GM06990 (cell line): ENCODE results near the gene COL5A1.

Source experiments
- DNase-seq: peaks from one replicate; pipeline ENCODE4 v3.0.0-alpha.2; 2011; ENCODE audit not compliant: insufficient read length; ENCODE audit errors: extremely low read depth
- H3K27me3 ChIP-seq: replicated peaks from 2 replicates; pipeline ENCODE4 v1.6.0; 2011; ENCODE audit warnings: low read length; ENCODE audit not compliant: control insufficient read depth, insufficient read depth
- H3K36me3 ChIP-seq: 2 replicates; pipeline ENCODE4 v1.5.1; 2011; ENCODE audit warnings: low read length; ENCODE audit not compliant: control insufficient read depth, insufficient read depth
- H3K4me3 ChIP-seq: replicated peaks from 2 replicates; pipeline ENCODE4 v1.5.1; 2011; ENCODE audit warnings: low read depth, mild to moderate bottlenecking, control low read depth, low read length
- TF ChIP-seq, protein P1 (sequence below): IDR thresholded peaks from 2 replicates; pipeline ENCODE4 v1.5.1; 2011; ENCODE audit warnings: low read length, control low read depth, mild to moderate bottlenecking, inconsistent platforms; ENCODE audit not compliant: insufficient read depth, poor library complexity, severe bottlenecking

Gene COL5A1

DNA sequence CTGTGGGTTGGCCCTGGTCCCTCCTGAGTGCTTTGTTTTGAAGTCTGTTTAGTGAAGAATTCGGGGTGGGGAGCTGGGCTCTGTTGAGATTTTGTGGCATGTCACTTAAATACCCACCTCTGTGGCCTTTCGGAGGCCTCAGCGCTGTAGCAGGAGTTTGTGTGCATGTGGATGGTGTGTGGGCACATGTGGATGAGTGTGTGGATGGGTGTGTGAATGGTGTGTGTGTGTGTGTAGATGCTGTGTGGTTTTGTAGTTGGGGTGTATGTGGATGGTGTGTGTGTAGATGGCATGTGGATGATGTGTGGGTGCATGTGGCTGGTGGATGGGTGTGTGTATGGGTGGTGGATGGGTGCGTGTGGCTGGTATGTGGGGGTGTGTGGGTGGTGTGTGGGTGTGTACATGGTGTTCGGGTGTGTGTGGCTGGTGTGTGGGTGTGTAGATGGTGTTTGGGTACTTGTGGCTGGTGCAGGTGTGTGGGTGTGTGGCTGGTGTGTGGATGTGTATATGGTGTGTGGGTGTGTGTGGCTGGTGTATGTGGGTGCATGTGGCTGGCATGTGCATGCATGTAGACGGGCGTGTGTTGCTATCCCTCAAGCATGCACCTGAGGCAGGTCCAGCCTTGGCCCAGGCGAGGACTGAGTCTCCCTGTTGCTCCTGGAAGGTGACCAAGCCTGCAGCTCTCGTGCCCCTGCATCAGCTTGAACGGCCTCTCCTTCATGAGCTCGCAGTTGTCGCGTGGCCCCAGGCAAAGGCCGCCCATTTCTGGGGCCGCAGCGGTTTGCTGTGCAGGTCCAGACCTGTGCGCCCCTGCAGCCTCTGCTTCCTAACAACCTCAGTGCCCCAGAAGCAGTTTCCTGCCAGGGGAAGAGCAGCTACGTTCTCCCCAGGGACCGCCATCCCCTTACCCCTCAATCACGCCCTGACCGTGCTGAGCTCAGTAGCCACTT lies 185.0 kb downstream of the COL5A1 start:
- no peaks in the 10 kb centered on the region for H3K27me3 ChIP-seq
- H3K4me3 ChIP-seq, result no peak overlapping the region
- DNase-seq, result no peak
- no peaks in the 10 kb centered on the region for H3K36me3 ChIP-seq
- TF ChIP-seq, protein P1, sequence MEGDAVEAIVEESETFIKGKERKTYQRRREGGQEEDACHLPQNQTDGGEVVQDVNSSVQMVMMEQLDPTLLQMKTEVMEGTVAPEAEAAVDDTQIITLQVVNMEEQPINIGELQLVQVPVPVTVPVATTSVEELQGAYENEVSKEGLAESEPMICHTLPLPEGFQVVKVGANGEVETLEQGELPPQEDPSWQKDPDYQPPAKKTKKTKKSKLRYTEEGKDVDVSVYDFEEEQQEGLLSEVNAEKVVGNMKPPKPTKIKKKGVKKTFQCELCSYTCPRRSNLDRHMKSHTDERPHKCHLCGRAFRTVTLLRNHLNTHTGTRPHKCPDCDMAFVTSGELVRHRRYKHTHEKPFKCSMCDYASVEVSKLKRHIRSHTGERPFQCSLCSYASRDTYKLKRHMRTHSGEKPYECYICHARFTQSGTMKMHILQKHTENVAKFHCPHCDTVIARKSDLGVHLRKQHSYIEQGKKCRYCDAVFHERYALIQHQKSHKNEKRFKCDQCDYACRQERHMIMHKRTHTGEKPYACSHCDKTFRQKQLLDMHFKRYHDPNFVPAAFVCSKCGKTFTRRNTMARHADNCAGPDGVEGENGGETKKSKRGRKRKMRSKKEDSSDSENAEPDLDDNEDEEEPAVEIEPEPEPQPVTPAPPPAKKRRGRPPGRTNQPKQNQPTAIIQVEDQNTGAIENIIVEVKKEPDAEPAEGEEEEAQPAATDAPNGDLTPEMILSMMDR, result no peak

DNA sequence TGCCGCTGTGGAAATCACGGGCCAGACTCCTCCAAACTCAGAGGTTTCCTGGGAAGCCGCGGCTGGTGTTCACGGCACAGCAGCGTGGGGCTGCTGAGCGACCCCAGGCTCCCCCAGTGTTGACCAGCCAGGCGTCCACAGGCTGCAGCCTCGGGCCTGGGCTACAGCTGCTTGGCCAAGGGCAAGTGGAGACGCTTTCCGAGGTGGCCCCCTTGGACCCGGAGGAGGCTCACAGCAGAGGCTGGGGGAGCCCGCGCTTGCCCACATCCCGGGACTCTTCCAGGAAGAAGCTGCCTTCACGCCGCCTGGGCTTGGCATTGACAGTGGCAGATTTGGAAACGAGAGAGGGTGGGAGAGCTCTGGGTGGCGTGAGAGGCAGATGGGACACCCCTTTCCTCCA lies 186.0 kb downstream of the COL5A1 start:
- H3K27me3 ChIP-seq, result no peaks in the 10 kb centered on the region
- DNase-seq, result no peak
- H3K36me3 ChIP-seq, result no peaks in the 10 kb centered on the region
- TF ChIP-seq, protein P1, result no peak
- no peak overlapping the region for H3K4me3 ChIP-seq

DNA sequence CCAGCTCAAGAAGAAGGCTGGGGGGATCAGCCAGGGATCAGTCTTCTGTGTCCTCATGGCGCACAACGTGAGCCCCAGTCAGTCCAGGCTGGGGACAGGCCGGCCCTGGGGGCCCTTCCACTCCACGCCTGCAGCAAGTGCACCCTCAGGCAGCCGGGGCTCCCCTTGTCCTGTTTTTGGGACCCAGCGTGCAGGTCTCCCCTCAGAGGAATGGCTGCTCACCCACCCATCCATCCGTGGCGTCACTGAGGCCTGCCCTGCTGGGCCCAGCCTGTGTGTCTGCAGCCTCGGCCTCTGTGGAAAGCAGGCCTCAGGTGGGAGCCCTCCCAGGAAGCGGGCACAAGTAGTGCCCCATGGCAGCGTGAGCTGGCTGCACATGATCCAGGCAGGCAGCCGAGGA lies 186.4 kb downstream of the COL5A1 start:
- TF ChIP-seq, protein P1, result no peak
- H3K36me3 ChIP-seq, result no peaks in the 10 kb centered on the region

DNA sequence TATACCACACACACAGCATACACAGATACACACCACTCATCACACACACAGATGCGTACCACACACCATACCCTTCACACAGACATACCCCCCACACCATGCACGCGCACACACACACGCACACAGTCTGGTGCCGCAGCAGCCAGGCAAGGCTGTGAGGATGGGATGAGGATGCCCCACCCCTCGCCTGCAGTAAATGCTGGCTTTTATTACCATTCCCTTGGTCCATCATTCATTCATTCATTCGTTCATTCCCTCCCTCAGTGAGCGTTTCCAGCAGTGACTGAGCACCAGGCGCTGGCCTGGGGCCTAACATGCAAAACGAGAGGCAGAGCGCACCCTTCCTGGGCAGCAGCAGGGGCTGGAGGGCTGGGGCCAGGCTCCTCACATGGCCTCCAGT lies 187.3 kb downstream of the COL5A1 start:
- Histone ChIP-seq H3K36me3 (no peaks in the 10 kb centered on the region), H3K4me3 (no peak overlapping the region), H3K27me3 (no peaks in the 10 kb centered on the region; the same call in 1 of the 2 replicates)
- TF ChIP-seq, protein P1, result no peak
- no peak for DNase-seq

More for the DNA sequence above, 186.4 kb downstream of the COL5A1 start:
- no peak overlapping the region for H3K4me3 ChIP-seq
- DNase-seq, result no peak
- no peaks in the 10 kb centered on the region for H3K27me3 ChIP-seq

DNA sequence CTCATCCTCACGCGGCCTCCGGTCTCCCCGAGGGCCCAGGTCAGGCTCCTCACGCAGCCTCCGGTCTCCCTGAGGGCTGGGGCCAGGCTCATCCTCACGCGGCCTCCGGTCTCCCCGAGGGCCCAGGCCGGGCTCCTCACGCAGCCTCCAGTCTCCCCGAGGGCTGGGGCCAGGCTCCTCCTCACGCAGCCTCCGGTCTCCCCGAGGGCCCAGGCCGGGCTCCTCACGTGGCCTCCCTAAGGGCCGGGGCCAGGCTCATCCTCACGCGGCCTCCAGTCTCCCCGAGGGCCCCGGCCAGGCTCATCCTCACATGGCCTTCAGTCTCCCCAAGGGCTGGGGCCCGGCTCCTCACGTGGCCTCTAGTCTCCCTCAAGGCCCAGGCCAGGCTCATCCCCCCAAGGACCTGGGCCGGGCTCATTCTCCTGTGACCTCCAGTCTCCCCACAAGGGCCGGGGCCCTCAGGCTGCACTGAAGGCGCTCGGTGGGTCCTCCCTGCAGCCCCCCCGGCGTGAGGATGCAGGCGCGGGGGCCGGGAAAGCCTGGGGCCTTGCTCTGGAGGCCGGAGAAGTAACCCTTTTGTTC lies 187.8 kb downstream of the COL5A1 start:
- TF ChIP-seq, protein P1, result no peak
- H3K36me3 ChIP-seq, result no peaks in the 10 kb centered on the region

More for the DNA sequence above, 187.8 kb downstream of the COL5A1 start:
- no peak for DNase-seq
- Histone ChIP-seq H3K27me3 (no peaks in the 10 kb centered on the region; the same call in 1 of the 2 replicates), H3K4me3 (no peak overlapping the region)
